DND-41 (cell line): ENCODE results near the gene SFRP5.

Source experiments
- ATAC-seq: fragments of 200-7000 bp; cut with Tn5 transposase; 3 replicates; pipeline ENCODE4 v1.9.1; 2021; ENCODE audit warnings: low read depth; ENCODE audit not compliant: insufficient read depth
- DNase-seq: peaks from one replicate; pipeline ENCODE4 v3.0.0-alpha.2; 2020
- H2AFZ ChIP-seq: 2 replicates; pipeline ENCODE4 v1.6.0; 2012; ENCODE audit warnings: low read depth, low read length
- H3K27ac ChIP-seq: 2 replicates; pipeline ENCODE4 v1.5.1; 2012; ENCODE audit warnings: low read length, inconsistent platforms
- H3K27me3 ChIP-seq: fragments of 200-600 bp; sonication (generic); 2 replicates; pipeline ENCODE4 v1.6.0; 2012; ENCODE audit warnings: low read length, mild to moderate bottlenecking, inconsistent platforms; ENCODE audit not compliant: insufficient read depth, poor library complexity
- H3K36me3 ChIP-seq: 2 replicates; pipeline ENCODE4 v1.5.1; 2012; ENCODE audit warnings: low read length, inconsistent platforms; ENCODE audit not compliant: insufficient read depth
- H3K4me1 ChIP-seq: 2 replicates; pipeline ENCODE4 v1.5.1; 2012; ENCODE audit warnings: mild to moderate bottlenecking, low read length; ENCODE audit not compliant: insufficient read depth
- H3K4me2 ChIP-seq: 2 replicates; pipeline ENCODE4 v1.6.0; 2012; ENCODE audit warnings: mild to moderate bottlenecking, moderate library complexity, low read length, inconsistent platforms; ENCODE audit not compliant: insufficient read depth
- H3K4me3 ChIP-seq, 2 experiments: fragments of 200-600 bp in 1 of 2; shearing (Covaris generic) in 1 of 2; 2 replicates each; pipeline ENCODE4 v1.5.1; 2012 to 2016; ENCODE audit warnings: inconsistent platforms in 2 of 2, low read length in 2 of 2, mild to moderate bottlenecking in 2 of 2, low read depth in 1 of 2, moderate library complexity in 1 of 2
- H3K79me2 ChIP-seq: 2 replicates; pipeline ENCODE4 v1.6.0; 2012; ENCODE audit warnings: low read length, inconsistent platforms; ENCODE audit not compliant: insufficient read depth
- H3K9ac ChIP-seq: 2 replicates; pipeline ENCODE4 v1.6.0; 2012; ENCODE audit warnings: low read depth, mild to moderate bottlenecking, inconsistent platforms, low read length, moderate library complexity
- H3K9me3 ChIP-seq: 2 replicates; pipeline ENCODE4 v1.5.1; 2012; ENCODE audit warnings: low read length, moderate library complexity, mild to moderate bottlenecking, inconsistent platforms; ENCODE audit not compliant: insufficient read depth, severe bottlenecking
- H4K20me1 ChIP-seq: 2 replicates; pipeline ENCODE4 v1.6.0; 2012; ENCODE audit warnings: low read length; ENCODE audit not compliant: insufficient read depth
- EZH2 ChIP-seq: IDR thresholded peaks from 3 replicates; pipeline ENCODE4 v1.6.1; 2012; ENCODE audit warnings: borderline replicate concordance, low read depth, mild to moderate bottlenecking, moderate library complexity, low read length, inconsistent platforms; ENCODE audit not compliant: severe bottlenecking
- TF ChIP-seq, protein P1 (sequence below): IDR thresholded peaks from 2 replicates; pipeline ENCODE4 v1.5.1; 2012; ENCODE audit warnings: borderline replicate concordance, low read length, moderate library complexity, mild to moderate bottlenecking; ENCODE audit not compliant: poor library complexity, severe bottlenecking; ENCODE audit errors: extremely low read depth

SFRP5 gene

DNA sequence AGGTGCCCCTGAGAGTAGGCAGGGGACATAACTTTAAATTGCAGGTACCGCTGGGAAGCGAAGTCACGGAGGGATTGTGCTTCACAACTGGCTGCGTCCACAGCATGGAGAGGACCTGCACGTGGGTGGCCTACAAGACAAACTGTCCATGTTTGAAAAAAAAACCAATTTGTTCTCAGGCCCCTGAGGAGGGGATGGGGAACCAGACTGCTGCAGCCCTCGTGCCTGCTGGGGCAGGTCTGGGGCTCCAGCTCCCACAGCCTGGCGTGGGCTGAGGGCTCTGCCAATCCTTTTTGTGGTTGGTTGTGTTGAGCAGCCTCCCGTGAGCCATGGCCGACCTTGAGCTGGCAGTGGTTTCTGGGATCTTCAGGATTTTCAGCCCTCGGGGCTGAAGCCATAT, 9.7 kb downstream of the SFRP5 start:
- DNase-seq (no peak), ATAC-seq (no peak)
- no peaks in the 10 kb centered on the region for H3K4me1 ChIP-seq
- no peak overlapping the region for H2AFZ ChIP-seq
- no peaks in the 10 kb centered on the region for H3K9me3 ChIP-seq
- H3K9ac ChIP-seq, result no peak overlapping the region
- H4K20me1 ChIP-seq, result peaks cover 6% of the 10 kb centered on the region; the same call in 1 of the 2 replicates
- H3K27me3 ChIP-seq, result no peaks in the 10 kb centered on the region
- peaks cover 34% of the 10 kb centered on the region for H3K36me3 ChIP-seq
- H3K27ac ChIP-seq, result no peak overlapping the region
- H3K4me2 ChIP-seq, result no peak overlapping the region
- H3K4me3 ChIP-seq, result no peak overlapping the region
- no peaks in the 10 kb centered on the region for H3K79me2 ChIP-seq
- TF ChIP-seq EZH2, result no peak

DNA sequence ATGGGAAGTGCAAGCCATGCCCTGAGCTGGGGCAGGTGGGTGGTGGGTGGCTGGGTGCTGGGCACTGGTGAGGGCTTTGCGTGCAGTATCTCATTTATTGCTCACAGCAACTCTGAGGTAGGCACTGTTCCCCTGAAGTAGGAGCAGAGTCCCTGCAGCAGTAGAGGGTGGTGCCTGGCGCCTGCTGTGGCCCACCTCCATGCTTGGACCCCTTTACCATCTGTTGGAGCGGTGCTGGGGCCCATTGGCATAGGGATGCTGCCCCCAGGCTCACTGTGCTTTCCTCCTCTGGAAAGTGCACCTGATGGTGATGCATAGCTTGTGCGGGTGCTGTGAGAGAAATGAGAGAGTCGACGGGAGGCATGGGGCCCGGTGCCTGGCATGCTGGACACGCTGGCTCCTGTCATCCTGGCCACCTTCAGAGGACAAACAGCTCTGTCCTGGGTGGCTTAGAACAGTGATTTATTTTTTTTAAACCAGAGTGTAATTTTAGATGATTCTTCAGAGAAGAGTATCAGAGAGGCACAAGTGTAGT, 10.4 kb downstream of the SFRP5 start:
- Histone ChIP-seq H3K9me3 (no peaks in the 10 kb centered on the region), H3K4me3 (no peak overlapping the region), H3K27ac (no peak overlapping the region), H3K79me2 (no peaks in the 10 kb centered on the region), H3K4me1 (no peaks in the 10 kb centered on the region), H4K20me1 (peaks cover 9% of the 10 kb centered on the region; the same call in 1 of the 2 replicates), H3K4me2 (no peak overlapping the region), H3K27me3 (no peaks in the 10 kb centered on the region), H3K9ac (no peak overlapping the region), H3K36me3 (peaks cover 41% of the 10 kb centered on the region), H2AFZ (no peak overlapping the region)
- ATAC-seq (no peak), DNase-seq (no peak)
- TF ChIP-seq EZH2, result no peak
- TF ChIP-seq, protein P1, sequence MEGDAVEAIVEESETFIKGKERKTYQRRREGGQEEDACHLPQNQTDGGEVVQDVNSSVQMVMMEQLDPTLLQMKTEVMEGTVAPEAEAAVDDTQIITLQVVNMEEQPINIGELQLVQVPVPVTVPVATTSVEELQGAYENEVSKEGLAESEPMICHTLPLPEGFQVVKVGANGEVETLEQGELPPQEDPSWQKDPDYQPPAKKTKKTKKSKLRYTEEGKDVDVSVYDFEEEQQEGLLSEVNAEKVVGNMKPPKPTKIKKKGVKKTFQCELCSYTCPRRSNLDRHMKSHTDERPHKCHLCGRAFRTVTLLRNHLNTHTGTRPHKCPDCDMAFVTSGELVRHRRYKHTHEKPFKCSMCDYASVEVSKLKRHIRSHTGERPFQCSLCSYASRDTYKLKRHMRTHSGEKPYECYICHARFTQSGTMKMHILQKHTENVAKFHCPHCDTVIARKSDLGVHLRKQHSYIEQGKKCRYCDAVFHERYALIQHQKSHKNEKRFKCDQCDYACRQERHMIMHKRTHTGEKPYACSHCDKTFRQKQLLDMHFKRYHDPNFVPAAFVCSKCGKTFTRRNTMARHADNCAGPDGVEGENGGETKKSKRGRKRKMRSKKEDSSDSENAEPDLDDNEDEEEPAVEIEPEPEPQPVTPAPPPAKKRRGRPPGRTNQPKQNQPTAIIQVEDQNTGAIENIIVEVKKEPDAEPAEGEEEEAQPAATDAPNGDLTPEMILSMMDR, result no peak

- no peak overlapping the region for H3K27ac ChIP-seq
- no peak for TF ChIP-seq EZH2
- TF ChIP-seq, protein P1, result no peak
- no peak overlapping the region for H3K9ac ChIP-seq
- H3K4me1 ChIP-seq, result no peaks in the 10 kb centered on the region
- H3K4me3 ChIP-seq, result no peak overlapping the region
- DNase-seq (no peak), ATAC-seq (no peak)
- peaks cover 9% of the 10 kb centered on the region; the same call in 1 of the 2 replicates for H4K20me1 ChIP-seq
- H3K79me2 ChIP-seq, result no peaks in the 10 kb centered on the region
- H3K36me3 ChIP-seq, result peaks cover 48% of the 10 kb centered on the region
- no peak overlapping the region for H3K4me2 ChIP-seq
- H2AFZ ChIP-seq, result no peak overlapping the region
- H3K9me3 ChIP-seq, result no peaks in the 10 kb centered on the region
- H3K27me3 ChIP-seq, result no peaks in the 10 kb centered on the region
Observed at GRCh38 chr10:97760461-97761257, 11.1 kb downstream of the SFRP5 start.

DNA sequence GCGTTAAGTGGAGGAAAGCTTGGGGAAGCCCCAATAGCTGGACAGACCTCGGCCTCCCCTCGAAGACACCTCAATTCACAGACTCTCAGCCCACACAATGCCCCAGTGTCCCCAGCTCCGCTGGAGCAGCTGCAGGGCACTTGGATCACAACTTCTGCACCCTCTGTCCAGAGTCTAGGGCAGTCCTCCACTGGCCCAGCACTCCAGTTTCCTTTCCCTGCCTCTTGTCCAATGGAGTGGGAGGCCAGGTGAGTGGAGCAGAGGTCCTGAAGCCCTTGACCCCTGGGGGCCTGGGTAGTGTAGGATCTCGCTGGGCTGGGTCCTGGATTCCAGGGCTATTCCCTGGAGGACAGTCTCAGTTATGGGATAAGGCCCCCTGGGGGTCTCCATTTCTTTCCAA, 11.9 kb downstream of the SFRP5 start:
- Histone ChIP-seq H2AFZ (no peak overlapping the region), H3K9me3 (no peaks in the 10 kb centered on the region), H3K27ac (no peak overlapping the region), H3K4me2 (no peak overlapping the region), H4K20me1 (peaks cover 10% of the 10 kb centered on the region; the same call in 1 of the 2 replicates), H3K4me3 (no peak overlapping the region), H3K4me1 (no peaks in the 10 kb centered on the region), H3K27me3 (no peaks in the 10 kb centered on the region), H3K36me3 (peaks cover 55% of the 10 kb centered on the region), H3K79me2 (no peaks in the 10 kb centered on the region), H3K9ac (no peak overlapping the region)
- DNase-seq (no peak), ATAC-seq (no peak)
- TF ChIP-seq, protein P1, result no peak
